Tibial artery (tissue), 4 donors: ENCODE results near the gene PRKAG2.
A peak's percentile ranks its signal among the peaks of the same experiment; 100 is the strongest.

Experiments used
- DNase-seq, 2 donors: peaks; one replicate each; pipeline ENCODE4 v3.0.0-alpha.2; 2019
- H3K27ac ChIP-seq, 2 donors: fragments of 200-600 bp; sonication (generic) in 1 of 2; 1 replicate in 1 of 2; 2 replicates in 1 of 2; pipeline ENCODE4 v1.5.1; 2018 to 2019; ENCODE audit warnings: mild to moderate bottlenecking in 1 of 2
- H3K27me3 ChIP-seq, 2 donors: fragments of 200-600 bp; sonication (generic) in 1 of 2; one replicate each; pipeline versions ENCODE4 v1.5.1 to v1.6.0; 2016 to 2019
- H3K36me3 ChIP-seq, 3 donors: fragments of 200-600 bp; sonication (generic) in 2 of 3; one replicate each; pipeline ENCODE4 v1.5.1; 2016 to 2019; ENCODE audit warnings: mild to moderate bottlenecking in 2 of 3
- H3K4me1 ChIP-seq, 4 donors: fragments of 200-600 bp; sonication (generic) in 2 of 4; 1 replicate in 3 of 4; 2 replicates in 1 of 4; pipeline ENCODE4 v1.5.1; 2016 to 2019
- H3K4me3 ChIP-seq, 2 donors: fragments of 200-600 bp; sonication (generic) in 1 of 2; 1 replicate in 1 of 2; 2 replicates in 1 of 2; pipeline ENCODE4 v1.5.1; 2018 to 2019; ENCODE audit warnings: mild to moderate bottlenecking in 2 of 2
- H3K9me3 ChIP-seq, 3 donors: fragments of 200-600 bp; sonication (generic) in 1 of 3; one replicate each; pipeline ENCODE4 v1.5.1; 2016 to 2019
- CTCF ChIP-seq, 2 experiments: fragments of 200-600 bp in 1 of 2; fragments of 450-650 bp in 1 of 2; IDR thresholded peaks; one replicate each; pipeline ENCODE4 v1.5.1; 2017 to 2019; ENCODE audit warnings: antibody characterized with exemption in 2 of 2, mild to moderate bottlenecking in 1 of 2, moderate library complexity in 1 of 2
- intact Hi-C: fragments of 100-400 bp; cut with DNase I; formaldehyde crosslinking; loops from one replicate; pipeline ENCODE4 v1.15.0; 2023; ENCODE audit warnings: low total_unique reads

PRKAG2 gene

GRCh38 chr7:151632750-151633515, 244.0 kb downstream of the PRKAG2 start:
- intact Hi-C loops: loop anchor here (5.0 kb wide), 1 partner anchor 54 kb away; no protein-coding TSS in a partner anchor
- H3K4me1 ChIP-seq: peaks cover 0 to 61% (median 28%) of the 10 kb centered on the region in 4 donors
- H3K27ac ChIP-seq: peak overlapping the region; percentile 91 to 94
- peak; percentile 50 to 76 for DNase-seq
- no peaks in the 10 kb centered on the region for H3K27me3 ChIP-seq
- no peak for TF ChIP-seq CTCF (IDR thresholded peaks at IDR 0.05)
- H3K36me3 ChIP-seq: no peaks in the 10 kb centered on the region
- peak overlapping the region; percentile 78 to 81 for H3K4me3 ChIP-seq
- no peaks in the 10 kb centered on the region for H3K9me3 ChIP-seq

- intact Hi-C loops: loop anchor here (5.0 kb wide), 1 partner anchor 55 kb away; no protein-coding TSS in a partner anchor
- H3K27ac ChIP-seq: peak overlapping the region; percentile 91 to 94
- DNase-seq: peak; percentile 60 to 88
- H3K36me3 ChIP-seq: peaks cover 0 to 6% (median 0%) of the 10 kb centered on the region in 3 donors
- peak overlapping the region; percentile 78 to 81 for H3K4me3 ChIP-seq
- peaks cover 0 to 58% (median 30%) of the 10 kb centered on the region in 4 donors for H3K4me1 ChIP-seq
- TF ChIP-seq CTCF (IDR thresholded peaks at IDR 0.05): peak in 1 of 2 experiments; percentile 22
- H3K27me3 ChIP-seq: no peaks in the 10 kb centered on the region
- no peaks in the 10 kb centered on the region for H3K9me3 ChIP-seq
Measured at GRCh38 chr7:151631953-151632749, 244.8 kb downstream of the PRKAG2 start.

GRCh38 chr7:151631570-151631952, 245.4 kb downstream of the PRKAG2 start:
- H3K27ac ChIP-seq: peak overlapping the region; percentile 91 to 94
- H3K9me3 ChIP-seq: no peaks in the 10 kb centered on the region
- peak overlapping the region; percentile 78 to 81 for H3K4me3 ChIP-seq
- TF ChIP-seq CTCF (IDR thresholded peaks at IDR 0.05): no peak
- peaks cover 0 to 59% (median 30%) of the 10 kb centered on the region in 4 donors for H3K4me1 ChIP-seq
- no peaks in the 10 kb centered on the region for H3K27me3 ChIP-seq
- intact Hi-C loops: loop anchor here (5.0 kb wide), 1 partner anchor 56 kb away; no protein-coding TSS in a partner anchor
- no peak for DNase-seq
- H3K36me3 ChIP-seq: peaks cover 0 to 7% (median 0%) of the 10 kb centered on the region in 3 donors

- H3K9me3 ChIP-seq: no peaks in the 10 kb centered on the region
- H3K4me1 ChIP-seq: peaks cover 0 to 59% (median 31%) of the 10 kb centered on the region in 4 donors
- peak overlapping the region; percentile 78 to 81 for H3K4me3 ChIP-seq
- intact Hi-C loops: loop anchor here (5.0 kb wide), 1 partner anchor 56 kb away; no protein-coding TSS in a partner anchor
- peaks cover 0 to 7% (median 0%) of the 10 kb centered on the region in 3 donors for H3K36me3 ChIP-seq
- DNase-seq: no peak
- peak overlapping the region; percentile 91 to 94 for H3K27ac ChIP-seq
- TF ChIP-seq CTCF (IDR thresholded peaks at IDR 0.05): no peak
- no peaks in the 10 kb centered on the region for H3K27me3 ChIP-seq
Measured at GRCh38 chr7:151630851-151631569, 245.9 kb downstream of the PRKAG2 start.

GRCh38 chr7:151630358-151630757, 246.6 kb downstream of the PRKAG2 start:
- peak overlapping the region; percentile 91 to 94 for H3K27ac ChIP-seq

More at GRCh38 chr7:151630358-151630757, 246.6 kb downstream of the PRKAG2 start:
- peaks cover 0 to 59% (median 34%) of the 10 kb centered on the region in 4 donors for H3K4me1 ChIP-seq
- H3K36me3 ChIP-seq: peaks cover 0 to 8% (median 6%) of the 10 kb centered on the region in 3 donors
- H3K9me3 ChIP-seq: no peaks in the 10 kb centered on the region
- TF ChIP-seq CTCF (IDR thresholded peaks at IDR 0.05): no peak
- H3K4me3 ChIP-seq: peak overlapping the region; percentile 78 to 81
- intact Hi-C loops: loop anchor here (5.0 kb wide), 1 partner anchor 57 kb away; no protein-coding TSS in a partner anchor
- no peaks in the 10 kb centered on the region for H3K27me3 ChIP-seq
- DNase-seq: no peak
